Neuron (in vitro differentiated cells): ENCODE results near the gene ARHGAP10.
"Not testable (repeated sequence)": the region's sequence is repeated elsewhere in the genome, so short reads cannot be mapped to it uniquely, and the experiment has no call there.

Source experiments
- H2AFZ ChIP-seq: one replicate; pipeline ENCODE4 v1.6.1; 2013; ENCODE audit warnings: low read depth, mild to moderate bottlenecking, inconsistent platforms, low read length, moderate library complexity
- H3K27me3 ChIP-seq: one replicate; pipeline ENCODE4 v1.6.1; 2013; ENCODE audit warnings: low read length; ENCODE audit not compliant: insufficient read depth
- H3K36me3 ChIP-seq: one replicate; pipeline ENCODE4 v1.6.1; 2013; ENCODE audit warnings: low read length; ENCODE audit not compliant: insufficient read depth
- H3K4me1 ChIP-seq: one replicate; pipeline ENCODE4 v1.6.1; 2013; ENCODE audit warnings: low read length; ENCODE audit not compliant: insufficient read depth
- H3K4me3 ChIP-seq: 2 replicates; pipeline ENCODE4 v1.5.1; 2013; ENCODE audit warnings: mild to moderate bottlenecking, low read length, moderate library complexity
- H3K9me3 ChIP-seq: one replicate; pipeline ENCODE4 v1.6.1; 2013; ENCODE audit warnings: low read length

Gene ARHGAP10

DNA sequence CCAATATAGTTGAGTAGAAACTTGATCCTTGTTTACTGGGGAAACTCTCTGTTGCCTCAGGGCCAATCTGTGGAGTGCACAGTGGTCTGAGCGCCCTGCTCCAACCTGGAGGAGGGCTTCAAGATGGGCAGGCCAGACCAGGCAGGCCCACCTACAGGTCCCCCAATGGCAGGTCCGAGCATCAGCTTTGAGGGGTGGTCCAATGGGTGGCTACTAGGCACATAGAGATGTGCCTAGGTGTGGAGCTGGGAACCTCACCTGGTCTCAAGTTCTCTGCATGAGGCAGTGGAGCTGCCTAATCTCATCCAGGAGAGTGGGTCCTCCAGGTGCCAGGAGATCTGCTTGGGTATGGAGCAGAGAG is 252.9 kb downstream of the ARHGAP10 start:
- no peak overlapping the region for H2AFZ ChIP-seq
- H3K4me1 ChIP-seq, result no peaks in the 10 kb centered on the region
- H3K9me3 ChIP-seq, result no peaks in the 10 kb centered on the region
- H3K4me3 ChIP-seq, result no peak overlapping the region
- H3K36me3 ChIP-seq, result no peaks in the 10 kb centered on the region
- no peaks in the 10 kb centered on the region for H3K27me3 ChIP-seq

GRCh38 chr4:147985376-147985775 is 253.5 kb downstream of the ARHGAP10 start:
- Histone ChIP-seq H3K27me3 (no peaks in the 10 kb centered on the region), H3K4me3 (no peak overlapping the region), H2AFZ (no peak overlapping the region), H3K4me1 (no peaks in the 10 kb centered on the region), H3K9me3 (no peaks in the 10 kb centered on the region), H3K36me3 (no peaks in the 10 kb centered on the region)

DNA sequence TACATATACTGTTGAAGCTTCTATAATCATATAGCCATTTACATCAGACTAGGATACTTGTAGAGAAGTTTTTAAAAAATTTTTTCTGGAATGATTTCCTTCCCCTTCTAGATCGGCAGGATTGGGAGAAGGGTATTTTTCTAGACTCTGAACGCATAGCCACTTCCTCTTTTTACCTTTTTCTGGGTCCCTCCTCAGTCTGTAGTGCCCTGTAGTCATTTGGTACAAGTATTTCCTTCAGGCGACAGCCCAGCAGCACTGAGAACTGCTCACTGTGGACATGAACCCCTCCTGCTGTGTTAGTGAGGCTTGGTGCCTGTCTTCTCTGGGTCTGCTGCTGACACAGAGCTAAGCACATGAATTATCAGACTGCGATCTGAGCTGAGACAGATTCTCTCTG is 255.4 kb downstream of the ARHGAP10 start:
- H3K4me3 ChIP-seq, result no peak overlapping the region
- no peaks in the 10 kb centered on the region for H3K4me1 ChIP-seq
- H3K9me3 ChIP-seq, result no peaks in the 10 kb centered on the region
- H3K27me3 ChIP-seq, result no peaks in the 10 kb centered on the region
- no peak overlapping the region for H2AFZ ChIP-seq
- H3K36me3 ChIP-seq, result no peaks in the 10 kb centered on the region

DNA sequence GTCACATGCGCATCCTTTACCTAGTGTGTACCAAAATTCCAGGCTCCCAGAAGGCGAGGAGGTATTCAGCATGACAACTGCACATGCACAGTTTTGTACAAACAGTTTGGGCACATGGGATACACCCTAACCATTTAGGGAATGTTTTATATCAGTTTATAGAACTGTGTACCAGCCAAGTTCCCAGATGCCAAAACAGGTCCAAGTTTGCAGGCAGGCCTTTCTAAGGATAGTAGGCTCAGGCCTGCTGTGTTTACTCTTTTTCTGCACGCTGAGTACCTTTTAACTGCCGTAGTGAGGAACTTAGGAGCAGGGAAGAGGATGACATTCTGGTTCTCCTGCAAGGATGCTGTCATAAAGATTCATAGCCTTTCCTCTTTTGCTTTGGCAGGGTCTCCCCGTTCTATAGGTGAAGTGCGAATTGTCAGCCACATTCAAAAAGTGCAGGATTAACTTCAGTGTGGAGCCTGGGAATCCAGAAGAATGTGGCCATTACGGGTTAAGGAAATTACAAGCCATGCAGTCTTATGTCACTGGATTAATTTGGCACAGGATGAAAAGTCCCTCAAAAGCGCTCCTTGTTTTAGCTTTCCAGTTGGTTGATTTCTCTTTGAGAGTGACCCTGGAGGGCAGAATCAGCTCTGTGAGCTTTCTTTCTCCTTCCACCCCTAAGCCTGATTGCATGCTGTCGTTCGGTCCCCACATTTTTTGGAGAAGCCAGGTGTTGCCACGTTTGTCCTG is 259.8 kb downstream of the ARHGAP10 start:
- Histone ChIP-seq H3K9me3 (no peaks in the 10 kb centered on the region), H3K36me3 (no peaks in the 10 kb centered on the region), H3K27me3 (no peaks in the 10 kb centered on the region), H3K4me1 (no peaks in the 10 kb centered on the region), H2AFZ (no peak overlapping the region), H3K4me3 (no peak overlapping the region)

DNA sequence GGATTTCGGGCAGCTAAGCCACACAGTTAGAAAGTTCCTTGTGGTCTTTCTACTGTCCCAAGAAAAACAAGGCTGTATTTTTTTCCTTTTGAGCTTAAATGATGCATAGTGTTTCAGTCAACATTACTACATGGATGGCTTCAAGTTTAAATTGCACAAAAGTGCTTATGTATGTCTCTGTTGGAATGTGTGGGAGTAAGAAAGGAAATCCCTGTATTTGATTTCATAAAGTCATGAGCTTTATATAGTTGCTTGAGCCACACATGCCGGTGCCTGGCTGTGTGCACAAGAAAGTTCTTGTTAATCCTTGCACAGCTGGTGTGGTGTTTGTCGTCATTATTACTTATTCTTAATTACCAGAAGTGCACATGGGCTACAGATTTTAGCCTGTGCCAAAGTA is 262.2 kb downstream of the ARHGAP10 start:
- Histone ChIP-seq H3K27me3 (no peaks in the 10 kb centered on the region), H3K36me3 (no peaks in the 10 kb centered on the region), H3K9me3 (no peaks in the 10 kb centered on the region), H3K4me3 (no peak overlapping the region), H3K4me1 (no peaks in the 10 kb centered on the region), H2AFZ (no peak overlapping the region)

- Histone ChIP-seq H3K9me3 (no peaks in the 10 kb centered on the region), H3K4me1 (no peaks in the 10 kb centered on the region), H3K36me3 (no peaks in the 10 kb centered on the region), H2AFZ (no peak overlapping the region), H3K4me3 (no peak overlapping the region), H3K27me3 (no peaks in the 10 kb centered on the region)
Measured at GRCh38 chr4:147994491-147995385, 262.9 kb downstream of the ARHGAP10 start.

GRCh38 chr4:147996859-147997258 is 265.0 kb downstream of the ARHGAP10 start:
- Histone ChIP-seq H3K9me3 (no peaks in the 10 kb centered on the region), H2AFZ (no peak overlapping the region), H3K27me3 (no peaks in the 10 kb centered on the region), H3K36me3 (no peaks in the 10 kb centered on the region), H3K4me3 (no peak overlapping the region), H3K4me1 (no peaks in the 10 kb centered on the region)

DNA sequence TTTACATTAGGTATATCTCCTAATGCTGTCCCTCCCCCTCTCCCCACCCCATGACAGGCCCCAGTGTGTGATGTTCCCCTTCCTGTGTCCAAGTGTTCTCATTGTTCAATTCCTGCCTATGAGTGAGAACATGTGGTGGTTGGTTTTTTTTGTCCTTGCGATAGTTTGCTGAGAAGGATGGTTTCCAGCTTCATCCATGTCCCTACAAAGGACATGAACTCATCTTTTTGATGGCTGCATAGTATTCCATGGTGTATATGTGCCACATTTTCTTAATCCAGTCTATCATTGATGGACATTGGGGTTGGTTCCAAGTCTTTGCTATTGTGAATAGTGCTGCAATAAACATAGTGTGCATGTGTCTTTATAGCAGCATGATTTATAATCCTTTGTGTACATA is 268.1 kb downstream of the ARHGAP10 start:
- H3K4me3 ChIP-seq, H3K27me3 ChIP-seq, H2AFZ ChIP-seq, H3K9me3 ChIP-seq, H3K36me3 ChIP-seq, H3K4me1 ChIP-seq: not testable (repeated sequence)

DNA sequence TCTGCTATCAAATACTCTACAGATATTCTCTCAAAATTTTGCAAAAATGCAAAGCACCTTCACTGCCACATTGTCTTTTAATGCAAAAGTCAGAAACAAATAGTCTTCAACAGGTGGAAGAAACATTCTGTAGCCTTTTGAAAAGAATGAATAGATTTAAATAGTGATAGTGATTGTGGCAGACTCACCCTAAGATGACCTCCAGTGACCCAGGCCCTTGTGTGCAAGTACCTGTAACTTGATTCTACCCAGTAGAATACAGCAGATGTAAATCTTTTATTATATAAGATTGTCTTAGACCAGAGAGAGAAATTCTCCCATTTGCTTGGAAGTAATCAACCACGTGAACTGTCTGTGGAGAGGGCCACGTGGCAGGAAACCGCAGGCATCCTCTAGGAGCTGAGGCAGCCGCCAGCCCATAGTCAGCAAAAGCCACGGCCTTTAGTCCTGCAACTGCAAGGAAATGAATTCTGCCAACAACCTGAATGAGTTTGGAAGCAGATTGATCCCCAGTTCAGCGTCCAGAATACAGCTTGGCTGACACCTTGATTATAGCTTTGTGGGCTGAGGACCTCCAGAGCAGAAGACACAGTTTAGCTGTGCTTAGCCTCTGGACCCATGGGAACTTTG is 272.5 kb downstream of the ARHGAP10 start:
- no peak overlapping the region for H3K4me3 ChIP-seq
- no peak overlapping the region for H2AFZ ChIP-seq
- no peaks in the 10 kb centered on the region for H3K4me1 ChIP-seq
- H3K36me3 ChIP-seq, result no peaks in the 10 kb centered on the region
- H3K27me3 ChIP-seq, result no peaks in the 10 kb centered on the region
- no peaks in the 10 kb centered on the region for H3K9me3 ChIP-seq

- Histone ChIP-seq H3K4me1 (no peaks in the 10 kb centered on the region), H3K27me3 (no peaks in the 10 kb centered on the region), H3K36me3 (no peaks in the 10 kb centered on the region), H2AFZ (no peak overlapping the region), H3K9me3 (no peaks in the 10 kb centered on the region), H3K4me3 (no peak overlapping the region)
Measured at GRCh38 chr4:148006001-148006400, 274.1 kb downstream of the ARHGAP10 start.

DNA sequence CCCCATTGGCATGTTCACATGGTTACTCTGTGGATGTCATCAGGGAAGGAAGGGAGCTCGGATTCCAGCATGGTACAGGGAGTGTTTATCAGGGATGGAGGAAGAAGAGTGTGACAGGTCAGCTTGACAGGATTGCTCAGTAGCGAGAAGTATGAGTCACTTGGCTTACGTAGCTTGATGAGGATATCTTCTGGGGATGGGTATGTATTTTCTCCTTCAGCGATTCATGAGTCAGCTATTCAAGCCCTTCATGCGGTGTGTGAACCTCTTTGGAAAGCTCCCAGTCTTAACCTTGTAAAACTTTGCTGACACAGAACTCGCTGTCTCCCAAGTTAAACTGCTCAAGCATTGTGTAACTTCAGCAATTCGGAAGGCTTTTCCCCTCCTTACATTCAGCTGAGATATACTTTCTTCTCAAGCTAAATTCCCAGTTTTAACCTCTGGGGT is 275.4 kb downstream of the ARHGAP10 start:
- H3K4me1 ChIP-seq, result no peaks in the 10 kb centered on the region
- H3K9me3 ChIP-seq, result no peaks in the 10 kb centered on the region
- H3K27me3 ChIP-seq, result no peaks in the 10 kb centered on the region
- no peaks in the 10 kb centered on the region for H3K36me3 ChIP-seq
- H2AFZ ChIP-seq, result no peak overlapping the region
- H3K4me3 ChIP-seq, result no peak overlapping the region

- Histone ChIP-seq H2AFZ (no peak overlapping the region), H3K4me1 (no peaks in the 10 kb centered on the region), H3K4me3 (no peak overlapping the region), H3K36me3 (no peaks in the 10 kb centered on the region), H3K9me3 (no peaks in the 10 kb centered on the region), H3K27me3 (no peaks in the 10 kb centered on the region)
Measured at GRCh38 chr4:148007792-148008191, 275.9 kb downstream of the ARHGAP10 start.

DNA sequence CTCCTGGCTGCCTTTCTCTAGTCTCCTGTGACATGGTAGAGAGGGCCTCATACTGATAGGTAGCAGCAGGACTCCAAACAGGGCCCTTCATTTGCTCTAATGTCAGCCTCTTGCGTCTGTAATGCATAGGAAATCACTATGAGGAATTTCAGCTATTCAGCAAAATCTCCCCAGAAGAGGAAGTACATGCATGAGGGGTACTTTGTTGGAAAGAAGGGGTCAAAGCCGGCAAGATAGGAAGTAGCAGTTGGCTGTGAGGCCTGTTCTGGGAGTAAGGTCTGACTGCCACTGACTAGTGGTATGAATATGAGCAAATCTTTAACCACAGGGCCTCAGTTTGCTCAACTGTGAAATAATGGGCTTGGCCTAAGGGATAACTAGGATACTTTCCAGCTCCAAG is 283.2 kb downstream of the ARHGAP10 start:
- no peaks in the 10 kb centered on the region for H3K27me3 ChIP-seq
- no peaks in the 10 kb centered on the region for H3K4me1 ChIP-seq
- no peak overlapping the region for H2AFZ ChIP-seq
- H3K4me3 ChIP-seq, result no peak overlapping the region
- no peaks in the 10 kb centered on the region for H3K36me3 ChIP-seq
- no peaks in the 10 kb centered on the region for H3K9me3 ChIP-seq
